ENCODE results near the gene ITPR1. TPM values are rescaled to one million over a fixed set of nuclear protein-coding genes. Genes with fewer than 3 reads are reported as not detected.

The ITPR1 gene
- total RNA-seq, 1 donor from 2014 or later = 6.7 TPM

DNA sequence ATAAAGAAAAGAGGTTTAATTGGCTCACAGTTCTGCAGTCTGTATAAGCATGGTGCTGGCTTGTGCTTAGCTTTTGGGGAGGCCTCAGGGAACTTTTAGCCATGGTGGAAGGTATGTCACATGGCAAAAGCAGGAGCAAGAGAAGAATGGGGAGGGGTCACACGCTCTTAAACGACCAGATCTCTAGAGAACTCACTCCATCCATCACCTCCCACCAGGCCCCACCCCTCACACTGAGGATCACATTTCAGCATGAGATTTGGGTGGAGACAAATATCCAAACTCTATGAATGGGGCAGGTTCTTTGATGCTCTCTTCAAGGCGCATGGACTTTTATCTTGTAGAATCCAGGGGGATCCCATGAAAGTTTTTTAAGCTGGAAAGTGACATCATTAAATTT lies 75.7 kb downstream of the ITPR1 start:
- Mint-ChIP-seq H3K4me3 (ENCODE audit: unreplicated experiment) (no peak overlapping the region), H3K4me1 (ENCODE audit: low read depth, unreplicated experiment) (peaks cover 2% of the 10 kb centered on the region), H3K27me3 (ENCODE audit: low read depth, unreplicated experiment) (no peaks in the 10 kb centered on the region), H3K27ac (ENCODE audit: unreplicated experiment) (no peak overlapping the region), H3K9me3 (ENCODE audit: unreplicated experiment) (peaks cover 2% of the 10 kb centered on the region), H3K36me3 (ENCODE audit: low read depth, unreplicated experiment) (no peaks in the 10 kb centered on the region)
- no peak overlapping the region for H2AFZ ChIP-seq (ENCODE audit: low read depth, low read length)
- H3K27me3 ChIP-seq (ENCODE audit: insufficient read depth, low read length) = no peaks in the 10 kb centered on the region
- H3K4me3 ChIP-seq (ENCODE audit: insufficient read depth, low read depth, low read length) = no peak overlapping the region
- no peak overlapping the region for H3K27ac ChIP-seq (ENCODE audit: low read depth, low read length)
- H3K4me2 ChIP-seq (ENCODE audit: low read length) = no peak overlapping the region
- H3K9ac ChIP-seq (ENCODE audit: low read length) = no peak overlapping the region
- no peaks in the 10 kb centered on the region for H3K36me3 ChIP-seq (ENCODE audit: insufficient read depth, low read length)
- H3K79me2 ChIP-seq (ENCODE audit: insufficient read depth, low read length) = no peaks in the 10 kb centered on the region
- DNase-seq (ENCODE audit: low read depth) (no peak), FAIRE-seq (no peak)
- H4K20me1 ChIP-seq (ENCODE audit: insufficient read depth, low read length) = no peaks in the 10 kb centered on the region
- no peaks in the 10 kb centered on the region for H3K9me3 ChIP-seq (ENCODE audit: insufficient read depth, low read depth, low read length)
- no peaks in the 10 kb centered on the region for H3K4me1 ChIP-seq (ENCODE audit: insufficient read depth, low read length)
- TF ChIP-seq EZH2 (IDR thresholded peaks at IDR 0.05; ENCODE audit: insufficient read depth, low read length) (no peak), CTCF (IDR thresholded peaks at IDR 0.05; ENCODE audit: insufficient read depth, low read depth, low read length) (no peak)

DNA sequence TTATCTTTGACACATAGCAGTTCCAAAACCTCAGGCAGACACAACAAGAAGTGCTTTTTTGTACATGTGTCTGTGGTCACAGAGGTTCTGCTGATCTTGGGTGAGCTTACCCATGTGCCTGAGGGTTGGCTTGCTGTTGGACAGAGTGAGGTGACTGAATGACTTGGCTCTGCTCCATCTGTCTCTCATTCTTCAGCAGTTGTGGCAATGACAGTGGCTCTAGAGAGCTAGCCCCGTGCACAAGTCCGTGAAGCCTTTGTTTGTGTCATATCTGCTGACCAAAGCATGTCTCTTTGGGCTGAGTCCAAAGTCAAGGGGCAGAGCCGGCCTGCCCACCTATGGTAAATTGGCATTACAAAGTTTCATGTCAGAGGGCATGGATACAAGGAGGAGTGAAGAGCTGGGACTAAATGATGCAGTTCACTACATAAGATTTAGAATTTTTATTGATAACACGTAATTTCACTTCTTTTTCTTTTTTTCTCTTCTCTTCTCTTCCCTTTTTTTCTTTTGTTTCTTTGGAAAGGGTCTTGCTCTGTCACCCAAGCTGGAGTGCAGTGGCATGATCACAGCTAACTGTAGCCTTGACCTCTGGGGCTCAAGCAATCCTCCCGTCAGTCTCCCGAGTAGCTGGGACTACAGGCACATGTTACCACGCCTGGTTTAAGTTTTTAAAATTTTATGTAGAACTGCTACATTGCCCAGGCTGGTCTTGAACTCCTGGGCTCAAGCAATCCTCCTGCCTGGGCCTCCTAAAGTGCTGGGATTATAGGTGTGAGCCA lies 77.9 kb downstream of the ITPR1 start:
- DNase-seq (ENCODE audit: low read depth) = no peak
- Histone ChIP-seq H3K4me3 (ENCODE audit: insufficient read depth, low read depth, low read length) (no peak overlapping the region), H3K36me3 (ENCODE audit: insufficient read depth, low read length) (no peaks in the 10 kb centered on the region), H3K9me3 (ENCODE audit: insufficient read depth, low read depth, low read length) (no peaks in the 10 kb centered on the region), H3K4me2 (ENCODE audit: low read length) (no peak overlapping the region), H3K27me3 (ENCODE audit: insufficient read depth, low read length) (no peaks in the 10 kb centered on the region), H3K27ac (ENCODE audit: low read depth, low read length) (no peak overlapping the region), H2AFZ (ENCODE audit: low read depth, low read length) (no peak overlapping the region), H3K79me2 (ENCODE audit: insufficient read depth, low read length) (no peaks in the 10 kb centered on the region), H4K20me1 (ENCODE audit: insufficient read depth, low read length) (no peaks in the 10 kb centered on the region), H3K4me1 (ENCODE audit: insufficient read depth, low read length) (no peaks in the 10 kb centered on the region), H3K9ac (ENCODE audit: low read length) (no peak overlapping the region)
- Mint-ChIP-seq H3K4me1 (ENCODE audit: low read depth, unreplicated experiment) (peaks cover 2% of the 10 kb centered on the region), H3K27ac (ENCODE audit: unreplicated experiment) (no peak overlapping the region), H3K27me3 (ENCODE audit: low read depth, unreplicated experiment) (no peaks in the 10 kb centered on the region), H3K36me3 (ENCODE audit: low read depth, unreplicated experiment) (no peaks in the 10 kb centered on the region), H3K9me3 (ENCODE audit: unreplicated experiment) (peaks cover 2% of the 10 kb centered on the region), H3K4me3 (ENCODE audit: unreplicated experiment) (no peak overlapping the region)
- FAIRE-seq = no peak
- TF ChIP-seq CTCF (IDR thresholded peaks at IDR 0.05; ENCODE audit: insufficient read depth, low read depth, low read length) = no peak
- no peak for TF ChIP-seq EZH2 (IDR thresholded peaks at IDR 0.05; ENCODE audit: insufficient read depth, low read length)

- no peak overlapping the region for H2AFZ ChIP-seq (ENCODE audit: low read depth, low read length)
- Mint-ChIP-seq H3K4me3 (ENCODE audit: unreplicated experiment) (no peak overlapping the region), H3K4me1 (ENCODE audit: low read depth, unreplicated experiment) (peaks cover 2% of the 10 kb centered on the region), H3K9me3 (ENCODE audit: unreplicated experiment) (peaks cover 2% of the 10 kb centered on the region), H3K36me3 (ENCODE audit: low read depth, unreplicated experiment) (no peaks in the 10 kb centered on the region), H3K27ac (ENCODE audit: unreplicated experiment) (no peak overlapping the region), H3K27me3 (ENCODE audit: low read depth, unreplicated experiment) (no peaks in the 10 kb centered on the region)
- H3K9ac ChIP-seq (ENCODE audit: low read length) = no peak overlapping the region
- TF ChIP-seq CTCF (IDR thresholded peaks at IDR 0.05; ENCODE audit: insufficient read depth, low read depth, low read length) (no peak), EZH2 (IDR thresholded peaks at IDR 0.05; ENCODE audit: insufficient read depth, low read length) (no peak)
- no peaks in the 10 kb centered on the region for H3K9me3 ChIP-seq (ENCODE audit: insufficient read depth, low read depth, low read length)
- no peak for DNase-seq (ENCODE audit: low read depth)
- no peaks in the 10 kb centered on the region for H3K27me3 ChIP-seq (ENCODE audit: insufficient read depth, low read length)
- H3K4me2 ChIP-seq (ENCODE audit: low read length) = no peak overlapping the region
- H3K4me1 ChIP-seq (ENCODE audit: insufficient read depth, low read length) = no peaks in the 10 kb centered on the region
- H3K36me3 ChIP-seq (ENCODE audit: insufficient read depth, low read length) = no peaks in the 10 kb centered on the region
- FAIRE-seq = no peak
- no peak overlapping the region for H3K4me3 ChIP-seq (ENCODE audit: insufficient read depth, low read depth, low read length)
- no peaks in the 10 kb centered on the region for H3K79me2 ChIP-seq (ENCODE audit: insufficient read depth, low read length)
- H4K20me1 ChIP-seq (ENCODE audit: insufficient read depth, low read length) = no peaks in the 10 kb centered on the region
- no peak overlapping the region for H3K27ac ChIP-seq (ENCODE audit: low read depth, low read length)
These were observed 78.7 kb downstream of the ITPR1 start for GRCh38 chr3:4571690-4572334.
